HepG2 (cell line): ENCODE measurements around the gene RRP36. TPM values are rescaled to one million over a fixed set of nuclear protein-coding genes. Genes with fewer than 3 reads are reported as not detected.
A peak's percentile ranks its signal among the peaks of the same experiment; 100 is the strongest.

Experiments
- HOXA5 ChIP-seq: sonication (generic); formaldehyde crosslinking; IDR thresholded peaks from 2 replicates; pipeline ENCODE4 v1.4.0; 2020; ENCODE audit warnings: missing genetic modification reagents
- KDM2A ChIP-seq: sonication (generic); formaldehyde crosslinking; IDR thresholded peaks from 2 replicates; pipeline ENCODE4 v1.4.0; 2020; ENCODE audit warnings: low read depth, missing genetic modification reagents, borderline replicate concordance
- MAFF ChIP-seq: IDR thresholded peaks from 2 replicates; pipeline ENCODE4 v1.6.1; 2011; ENCODE audit warnings: low read depth, low read length, improper control_type of control experiment
- PAF1 ChIP-seq: IDR thresholded peaks from 2 replicates; pipeline ENCODE4 v1.6.1; 2016; ENCODE audit warnings: missing genetic modification reagents, missing compliant biosample characterization
- PBX2 ChIP-seq: IDR thresholded peaks from 2 replicates; pipeline ENCODE4 v1.6.1; 2016; ENCODE audit warnings: control low read depth
- RERE ChIP-seq: IDR thresholded peaks from 2 replicates; pipeline ENCODE4 v1.6.1; 2016; ENCODE audit warnings: low read depth, missing genetic modification reagents, missing compliant biosample characterization
- SNAPC2 ChIP-seq: sonication (generic); formaldehyde crosslinking; IDR thresholded peaks from 2 replicates; pipeline ENCODE4 v1.8.1; 2022; ENCODE audit warnings: mild to moderate bottlenecking, missing genetic modification reagents
- TGIF2 ChIP-seq: IDR thresholded peaks from 2 replicates; pipeline ENCODE4 v1.6.1; 2016; ENCODE audit warnings: control low read depth, missing compliant biosample characterization
- THYN1 ChIP-seq: sonication (generic); formaldehyde crosslinking; IDR thresholded peaks from 2 replicates; pipeline ENCODE4 v1.8.1; 2023; ENCODE audit warnings: low read depth, mild to moderate bottlenecking, moderate library complexity, missing genetic modification reagents, borderline replicate concordance
- ZFX ChIP-seq: sonication (generic); formaldehyde crosslinking; IDR thresholded peaks from 2 replicates; pipeline ENCODE4 v1.4.0; 2020; ENCODE audit warnings: mild to moderate bottlenecking, low read depth, missing genetic modification reagents, moderate library complexity
- ZNF530 ChIP-seq: sonication (generic); formaldehyde crosslinking; IDR thresholded peaks from 2 replicates; pipeline ENCODE4 v1.5.0; 2020; ENCODE audit warnings: low read depth, mild to moderate bottlenecking, missing genetic modification reagents
- polyA plus RNA-seq, 8 experiments: library from polyadenylated mRNA; depleted of rRNA in 3 of 8; stranded (reverse) in 7 of 8; unstranded in 1 of 8; fragments of >200 nt; fragmentation: Illumina TruSeq in 4 of 8; extraction: Trizol in 4 of 8; gene quantifications; 2 replicates each; pipeline versions ENCODE4 v1.2.1 to v1.2.3, GENCODE V29; 2011 to 2016; ENCODE audit warnings: low read depth in 4 of 8, missing spikeins in 1 of 8, mixed read lengths in 1 of 8; ENCODE audit not compliant: insufficient read depth in 1 of 8
- total RNA-seq, 5 experiments: library from RNA; depleted of rRNA; stranded (reverse); fragments of >200 nt; fragmentation: Illumina TruSeq; extraction: Trizol; gene quantifications; 2 replicates each; pipeline ENCODE4 v1.2.3, GENCODE V29; 2016; ENCODE audit warnings: low read depth in 1 of 5
- TF ChIP-seq, protein P1 (sequence below): sonication (generic); formaldehyde crosslinking; conservative IDR thresholded peaks from 2 replicates; pipeline ENCODE4 v1.5.0; 2020; ENCODE audit warnings: missing genetic modification reagents
- TF ChIP-seq, protein P2 (sequence below): sonication (generic); formaldehyde crosslinking; IDR thresholded peaks from 2 replicates; pipeline ENCODE4 v1.4.0; 2020; ENCODE audit warnings: missing genetic modification reagents
- TF ChIP-seq, protein P3 (sequence below): sonication (generic); formaldehyde crosslinking; IDR thresholded peaks from 2 replicates; pipeline ENCODE4 v1.4.0; 2020; ENCODE audit warnings: missing genetic modification reagents
- TF ChIP-seq, protein P4 (sequence below): sonication (generic); formaldehyde crosslinking; IDR thresholded peaks from 2 replicates; pipeline ENCODE4 v1.4.0; 2020; ENCODE audit warnings: missing genetic modification reagents, mild to moderate bottlenecking, borderline replicate concordance

Gene RRP36
- total and polyA plus RNA-seq, 2 of the 13 experiments (the other 11 are each of a cell fraction or from before 2014, with no cell fraction given): 29.5 to 144 TPM

DNA sequence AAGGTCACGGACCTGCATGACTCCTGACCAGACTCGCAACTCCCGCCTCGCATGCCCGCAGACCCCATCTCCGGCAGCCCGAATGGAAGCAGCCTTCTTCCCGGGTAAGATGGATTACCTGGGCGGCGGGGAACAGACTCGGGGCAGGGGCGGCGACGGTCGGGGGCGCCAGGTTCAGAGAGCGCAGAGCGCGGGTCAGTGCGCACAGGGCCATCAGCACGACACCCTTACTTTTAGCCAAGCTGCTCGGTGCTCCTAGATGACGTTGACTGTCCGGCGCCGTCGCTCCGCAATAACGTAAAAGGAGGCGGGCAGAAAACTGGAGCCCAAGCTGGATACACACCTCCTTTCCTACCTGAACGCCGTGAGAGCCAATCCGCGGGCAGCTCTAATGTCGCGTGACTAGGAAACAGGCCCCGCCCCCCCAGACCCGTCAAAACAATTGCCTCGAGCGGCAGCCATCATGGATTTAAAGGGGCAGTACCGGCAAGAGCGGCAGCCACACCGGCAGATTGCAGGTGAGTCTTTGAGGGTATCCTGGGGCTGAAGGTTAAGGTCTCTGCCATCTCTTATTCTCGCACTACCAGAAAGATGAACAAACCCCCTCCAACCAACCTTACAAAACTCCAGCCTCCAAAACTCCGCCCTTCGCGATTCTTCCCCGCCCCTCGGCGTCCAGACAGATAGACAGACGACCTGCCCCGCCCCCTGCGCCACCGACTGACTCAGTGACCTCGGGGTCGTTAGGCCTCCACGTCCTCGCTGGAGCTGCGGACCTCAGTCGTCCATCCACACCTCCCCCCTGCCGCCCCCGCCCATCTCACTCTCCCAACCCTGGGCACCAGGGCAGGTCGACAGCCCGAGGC, 38.0 kb downstream of the RRP36 start, which contains the start of the genes KLC4 and MRPL2 (continued):
- peak; percentile 79 for TF ChIP-seq KDM2A (CRISPR knock-in tag)
- TF ChIP-seq, protein P1, sequence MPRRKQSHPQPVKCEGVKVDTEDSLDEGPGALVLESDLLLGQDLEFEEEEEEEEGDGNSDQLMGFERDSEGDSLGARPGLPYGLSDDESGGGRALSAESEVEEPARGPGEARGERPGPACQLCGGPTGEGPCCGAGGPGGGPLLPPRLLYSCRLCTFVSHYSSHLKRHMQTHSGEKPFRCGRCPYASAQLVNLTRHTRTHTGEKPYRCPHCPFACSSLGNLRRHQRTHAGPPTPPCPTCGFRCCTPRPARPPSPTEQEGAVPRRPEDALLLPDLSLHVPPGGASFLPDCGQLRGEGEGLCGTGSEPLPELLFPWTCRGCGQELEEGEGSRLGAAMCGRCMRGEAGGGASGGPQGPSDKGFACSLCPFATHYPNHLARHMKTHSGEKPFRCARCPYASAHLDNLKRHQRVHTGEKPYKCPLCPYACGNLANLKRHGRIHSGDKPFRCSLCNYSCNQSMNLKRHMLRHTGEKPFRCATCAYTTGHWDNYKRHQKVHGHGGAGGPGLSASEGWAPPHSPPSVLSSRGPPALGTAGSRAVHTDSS: no peak
- TF ChIP-seq SNAPC2: no peak
- TF ChIP-seq HOXA5 (CRISPR knock-in tag): 0 out of 2 replicates have a peak, but pooled peaks have one; percentile 78
- no peak for TF ChIP-seq PAF1 (CRISPR knock-in tag)
- TF ChIP-seq, protein P2, sequence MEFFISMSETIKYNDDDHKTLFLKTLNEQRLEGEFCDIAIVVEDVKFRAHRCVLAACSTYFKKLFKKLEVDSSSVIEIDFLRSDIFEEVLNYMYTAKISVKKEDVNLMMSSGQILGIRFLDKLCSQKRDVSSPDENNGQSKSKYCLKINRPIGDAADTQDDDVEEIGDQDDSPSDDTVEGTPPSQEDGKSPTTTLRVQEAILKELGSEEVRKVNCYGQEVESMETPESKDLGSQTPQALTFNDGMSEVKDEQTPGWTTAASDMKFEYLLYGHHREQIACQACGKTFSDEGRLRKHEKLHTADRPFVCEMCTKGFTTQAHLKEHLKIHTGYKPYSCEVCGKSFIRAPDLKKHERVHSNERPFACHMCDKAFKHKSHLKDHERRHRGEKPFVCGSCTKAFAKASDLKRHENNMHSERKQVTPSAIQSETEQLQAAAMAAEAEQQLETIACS: no peak
- TF ChIP-seq ZNF530 (CRISPR knock-in tag): no peak
- TF ChIP-seq THYN1 (CRISPR knock-in tag): no peak
- TF ChIP-seq, protein P3, sequence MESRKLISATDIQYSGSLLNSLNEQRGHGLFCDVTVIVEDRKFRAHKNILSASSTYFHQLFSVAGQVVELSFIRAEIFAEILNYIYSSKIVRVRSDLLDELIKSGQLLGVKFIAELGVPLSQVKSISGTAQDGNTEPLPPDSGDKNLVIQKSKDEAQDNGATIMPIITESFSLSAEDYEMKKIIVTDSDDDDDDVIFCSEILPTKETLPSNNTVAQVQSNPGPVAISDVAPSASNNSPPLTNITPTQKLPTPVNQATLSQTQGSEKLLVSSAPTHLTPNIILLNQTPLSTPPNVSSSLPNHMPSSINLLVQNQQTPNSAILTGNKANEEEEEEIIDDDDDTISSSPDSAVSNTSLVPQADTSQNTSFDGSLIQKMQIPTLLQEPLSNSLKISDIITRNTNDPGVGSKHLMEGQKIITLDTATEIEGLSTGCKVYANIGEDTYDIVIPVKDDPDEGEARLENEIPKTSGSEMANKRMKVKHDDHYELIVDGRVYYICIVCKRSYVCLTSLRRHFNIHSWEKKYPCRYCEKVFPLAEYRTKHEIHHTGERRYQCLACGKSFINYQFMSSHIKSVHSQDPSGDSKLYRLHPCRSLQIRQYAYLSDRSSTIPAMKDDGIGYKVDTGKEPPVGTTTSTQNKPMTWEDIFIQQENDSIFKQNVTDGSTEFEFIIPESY: no peak
- TF ChIP-seq, protein P4, sequence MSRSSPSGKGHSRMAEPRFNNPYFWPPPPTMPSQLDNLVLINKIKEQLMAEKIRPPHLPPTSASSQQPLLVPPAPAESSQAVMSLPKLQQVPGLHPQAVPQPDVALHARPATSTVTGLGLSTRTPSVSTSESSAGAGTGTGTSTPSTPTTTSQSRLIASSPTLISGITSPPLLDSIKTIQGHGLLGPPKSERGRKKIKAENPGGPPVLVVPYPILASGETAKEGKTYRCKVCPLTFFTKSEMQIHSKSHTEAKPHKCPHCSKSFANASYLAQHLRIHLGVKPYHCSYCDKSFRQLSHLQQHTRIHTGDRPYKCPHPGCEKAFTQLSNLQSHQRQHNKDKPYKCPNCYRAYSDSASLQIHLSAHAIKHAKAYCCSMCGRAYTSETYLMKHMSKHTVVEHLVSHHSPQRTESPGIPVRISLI (CRISPR knock-in tag): 0 out of 2 replicates have a peak, but pooled peaks have one; percentile 26
- TF ChIP-seq RERE (CRISPR knock-in tag): 0 out of 2 replicates have a peak, but pooled peaks have one; percentile 8
- no peak for TF ChIP-seq ZFX (CRISPR knock-in tag)
- TF ChIP-seq TGIF2: peak; percentile 72; the same call in 1 of the 2 replicates
- TF ChIP-seq PBX2 (CRISPR knock-in tag): no peak; the same call in 1 of the 2 replicates
- TF ChIP-seq MAFF: no peak
